ENCODE measurements around the gene ASS1. TPM values are rescaled to one million over a fixed set of nuclear protein-coding genes. Genes with fewer than 3 reads are reported as not detected.

Gene ASS1
- total RNA-seq, 4 donors from 2014 or later = 46.7 to 131 (median 94.4) TPM

DNA sequence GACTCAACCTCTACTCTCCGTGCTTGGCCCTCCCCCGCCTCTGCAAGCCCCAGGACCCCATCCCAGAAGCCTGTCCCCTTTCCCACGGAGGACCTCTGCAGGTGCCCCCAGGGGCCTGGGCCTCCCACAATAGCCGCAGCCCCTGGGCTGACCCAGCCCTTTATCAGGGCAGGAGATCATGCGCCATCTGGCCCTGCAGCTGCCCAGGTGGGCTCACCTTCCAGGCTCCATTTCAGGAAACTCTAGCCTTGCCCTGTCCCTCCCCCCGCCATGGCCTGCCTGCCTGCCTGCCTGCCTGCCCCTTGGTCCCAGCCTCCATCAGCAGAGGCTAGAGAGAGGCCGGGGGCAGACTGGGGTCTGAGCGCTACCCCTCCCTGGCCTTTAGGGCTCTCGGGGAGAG, 48.7 kb downstream of the ASS1 start:
- Histone ChIP-seq H3K4me3 (no peak overlapping the region), H3K9me3 (peaks cover 0 to 12% (median 0%) of the 10 kb centered on the region in 3 donors), H3K4me1 (no peaks in the 10 kb centered on the region), H3K27me3 (no peaks in the 10 kb centered on the region), H3K27ac (no peak overlapping the region), H3K36me3 (peaks cover 0 to 96% of the 10 kb centered on the region in 2 donors)
- no CpG with 5 or more reads among the region's 9 CpGs for WGBS, 2 donors (ENCODE audit: low coverage in 1 of 2)
- no peak for ATAC-seq
- TF ChIP-seq EP300 (IDR thresholded peaks at IDR 0.05) (no peak), POLR2A (IDR thresholded peaks at IDR 0.05) (no peak), POLR2AphosphoS5 (IDR thresholded peaks at IDR 0.05) (no peak)
- TF ChIP-seq, protein P1, sequence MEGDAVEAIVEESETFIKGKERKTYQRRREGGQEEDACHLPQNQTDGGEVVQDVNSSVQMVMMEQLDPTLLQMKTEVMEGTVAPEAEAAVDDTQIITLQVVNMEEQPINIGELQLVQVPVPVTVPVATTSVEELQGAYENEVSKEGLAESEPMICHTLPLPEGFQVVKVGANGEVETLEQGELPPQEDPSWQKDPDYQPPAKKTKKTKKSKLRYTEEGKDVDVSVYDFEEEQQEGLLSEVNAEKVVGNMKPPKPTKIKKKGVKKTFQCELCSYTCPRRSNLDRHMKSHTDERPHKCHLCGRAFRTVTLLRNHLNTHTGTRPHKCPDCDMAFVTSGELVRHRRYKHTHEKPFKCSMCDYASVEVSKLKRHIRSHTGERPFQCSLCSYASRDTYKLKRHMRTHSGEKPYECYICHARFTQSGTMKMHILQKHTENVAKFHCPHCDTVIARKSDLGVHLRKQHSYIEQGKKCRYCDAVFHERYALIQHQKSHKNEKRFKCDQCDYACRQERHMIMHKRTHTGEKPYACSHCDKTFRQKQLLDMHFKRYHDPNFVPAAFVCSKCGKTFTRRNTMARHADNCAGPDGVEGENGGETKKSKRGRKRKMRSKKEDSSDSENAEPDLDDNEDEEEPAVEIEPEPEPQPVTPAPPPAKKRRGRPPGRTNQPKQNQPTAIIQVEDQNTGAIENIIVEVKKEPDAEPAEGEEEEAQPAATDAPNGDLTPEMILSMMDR (IDR thresholded peaks at IDR 0.05) = no peak

DNA sequence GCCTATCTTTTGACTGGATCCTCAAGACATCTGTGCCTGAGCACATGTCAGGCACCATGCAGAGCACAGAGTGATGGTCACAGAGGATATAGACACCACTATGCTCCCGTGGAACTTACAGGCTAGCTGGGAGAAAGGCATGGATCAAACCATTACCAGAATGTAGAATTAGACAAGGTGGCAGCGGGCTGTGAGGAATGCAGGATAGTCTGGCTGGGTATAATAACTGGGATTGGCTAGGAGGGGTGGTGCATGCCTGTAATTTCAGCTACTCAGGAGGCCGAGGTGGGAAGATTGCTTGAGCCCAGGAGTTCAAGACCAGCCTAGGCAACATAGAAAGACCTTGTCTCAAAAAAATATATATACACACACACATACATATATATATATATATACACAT, 50.3 kb downstream of the ASS1 start:
- H3K4me1 ChIP-seq = no peaks in the 10 kb centered on the region
- no peaks in the 10 kb centered on the region for H3K27me3 ChIP-seq
- H3K27ac ChIP-seq = no peak overlapping the region
- 83% methylated on average over 1 of the region's 3 CpGs; no CpG with 5 or more reads in 1 of the 2 donors for WGBS, 2 donors (ENCODE audit: low coverage in 1 of 2)
- H3K4me3 ChIP-seq = no peak overlapping the region
- peaks cover 0 to 12% (median 0%) of the 10 kb centered on the region in 3 donors for H3K9me3 ChIP-seq
- no peak for TF ChIP-seq EP300 (IDR thresholded peaks at IDR 0.05)
- ATAC-seq = no peak
- H3K36me3 ChIP-seq = peaks cover 0 to 98% of the 10 kb centered on the region in 2 donors

DNA sequence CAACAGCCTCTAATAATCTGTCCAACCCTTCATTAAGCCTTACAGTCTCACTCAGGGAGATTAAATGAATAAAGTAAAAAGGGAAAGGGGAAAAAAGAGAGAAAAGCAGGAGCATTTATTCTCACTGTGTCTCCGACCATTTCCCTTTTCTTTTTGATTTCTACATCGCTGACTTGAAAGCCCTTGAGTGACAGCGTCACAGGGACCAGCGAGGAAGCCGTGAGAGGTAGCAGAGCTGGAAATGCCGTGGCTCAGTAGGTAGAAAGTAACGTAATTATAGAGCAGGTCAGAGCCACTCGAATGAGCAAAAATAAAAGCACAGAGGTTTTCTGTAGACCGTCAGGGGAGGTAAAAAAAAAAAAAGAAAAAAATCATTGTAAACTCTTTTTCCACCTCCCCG, 52.4 kb downstream of the ASS1 start:
- H3K4me3 ChIP-seq = no peak overlapping the region
- peaks cover 0 to 92% of the 10 kb centered on the region in 2 donors for H3K36me3 ChIP-seq
- WGBS, 2 donors (ENCODE audit: low coverage in 1 of 2) = 82 to 88% methylated on average over 5 to 10 of the region's 10 CpGs
- ATAC-seq = no peak
- no peak for TF ChIP-seq POLR2A (IDR thresholded peaks at IDR 0.05)
- TF ChIP-seq, protein P1 (IDR thresholded peaks at IDR 0.05) = no peak
- no peak for TF ChIP-seq EP300 (IDR thresholded peaks at IDR 0.05)
- H3K27me3 ChIP-seq = no peaks in the 10 kb centered on the region
- no peaks in the 10 kb centered on the region for H3K4me1 ChIP-seq
- no peak overlapping the region for H3K27ac ChIP-seq
- peaks cover 0 to 12% (median 0%) of the 10 kb centered on the region in 3 donors for H3K9me3 ChIP-seq

DNA sequence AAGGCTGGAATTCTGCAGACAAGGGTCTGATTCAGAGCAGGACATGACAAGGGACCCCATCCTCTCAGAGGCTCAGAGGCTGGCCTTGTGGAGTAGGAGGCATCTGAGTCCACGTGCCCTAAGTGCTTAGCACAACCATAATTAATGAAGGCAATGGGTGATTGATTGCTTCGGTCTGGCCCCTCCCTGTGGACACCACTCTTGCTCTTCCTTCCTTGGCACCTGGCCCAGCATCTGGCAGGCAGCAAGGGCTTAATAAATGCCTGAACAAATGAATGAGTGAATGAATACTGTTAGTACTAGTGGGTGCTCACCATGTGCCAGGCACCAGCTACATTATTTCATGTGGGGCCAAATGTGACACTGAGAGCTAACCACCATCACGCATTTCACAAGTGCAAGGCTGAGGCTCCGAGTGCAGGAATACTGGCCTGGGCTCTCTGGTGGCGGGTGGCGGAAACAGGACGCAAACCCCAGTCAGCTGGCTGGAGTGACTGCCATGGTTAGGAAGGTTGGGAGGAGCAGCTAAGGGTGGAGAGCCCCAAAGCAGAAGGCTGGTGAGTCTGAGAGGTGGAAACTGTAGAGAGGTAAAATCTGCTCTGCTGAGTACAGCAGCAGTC, 53.6 kb downstream of the ASS1 start:
- H3K4me3 ChIP-seq = no peak overlapping the region
- peaks cover 0 to 12% (median 0%) of the 10 kb centered on the region in 3 donors for H3K9me3 ChIP-seq
- 73 to 100% methylated on average over 2 of the region's 7 CpGs for WGBS, 2 donors (ENCODE audit: low coverage in 1 of 2)
- H3K4me1 ChIP-seq = no peaks in the 10 kb centered on the region
- no peak for ATAC-seq
- H3K27me3 ChIP-seq = no peaks in the 10 kb centered on the region
- peaks cover 0 to 79% of the 10 kb centered on the region in 2 donors for H3K36me3 ChIP-seq
- no peak overlapping the region for H3K27ac ChIP-seq
- TF ChIP-seq EP300 (IDR thresholded peaks at IDR 0.05) = no peak
- no peak for TF ChIP-seq POLR2AphosphoS5 (IDR thresholded peaks at IDR 0.05)
- TF ChIP-seq, protein P1 (IDR thresholded peaks at IDR 0.05) = no peak
- TF ChIP-seq POLR2A (IDR thresholded peaks at IDR 0.05) = no peak

DNA sequence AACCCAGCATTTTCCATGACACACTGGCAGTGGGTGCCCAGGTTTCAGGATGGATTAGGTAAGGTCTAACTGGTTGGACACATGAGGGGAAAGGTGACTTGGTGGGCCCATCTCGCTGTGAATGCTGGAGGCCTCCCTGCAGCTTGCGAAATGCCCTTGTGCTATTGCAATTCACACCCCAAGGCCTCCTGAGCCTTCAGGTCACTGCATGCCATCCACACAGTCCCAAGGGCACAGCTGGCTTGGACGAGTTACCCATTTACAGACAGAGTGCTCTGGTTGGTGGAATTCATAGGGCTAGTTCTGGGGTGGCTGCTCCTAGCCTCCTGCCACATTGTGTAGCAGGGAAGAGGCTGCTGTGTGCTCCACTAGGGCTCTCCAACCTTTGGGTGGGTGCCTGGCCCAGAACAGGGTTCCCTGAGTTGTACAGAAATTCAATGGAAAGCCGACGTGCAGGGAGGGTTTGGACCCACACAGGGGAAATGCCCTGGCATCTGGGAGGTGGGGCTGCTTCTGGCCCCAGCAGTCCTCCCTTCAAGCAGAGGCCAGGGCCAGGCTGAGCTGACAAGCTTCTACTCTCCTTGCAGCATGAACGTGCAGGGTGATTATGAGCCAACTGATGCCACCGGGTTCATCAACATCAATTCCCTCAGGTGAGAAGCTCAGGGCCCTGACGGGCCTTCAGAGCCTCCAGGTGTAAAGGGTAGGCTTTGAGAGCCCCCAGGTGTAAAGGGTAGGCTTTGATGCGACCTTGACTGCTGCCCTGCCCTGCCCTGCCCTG, 54.3 kb downstream of the ASS1 start:
- WGBS, 2 donors (ENCODE audit: low coverage in 1 of 2) = 73 to 100% methylated on average over 2 to 3 of the region's 9 CpGs
- Histone ChIP-seq H3K36me3 (peaks cover 0 to 72% of the 10 kb centered on the region in 2 donors), H3K9me3 (peaks cover 0 to 12% (median 0%) of the 10 kb centered on the region in 3 donors), H3K4me3 (no peak overlapping the region), H3K27me3 (no peaks in the 10 kb centered on the region), H3K4me1 (no peaks in the 10 kb centered on the region), H3K27ac (no peak overlapping the region)
- TF ChIP-seq, protein P1 (IDR thresholded peaks at IDR 0.05) = no peak
- TF ChIP-seq POLR2A (IDR thresholded peaks at IDR 0.05) (no peak), EP300 (IDR thresholded peaks at IDR 0.05) (no peak), POLR2AphosphoS5 (IDR thresholded peaks at IDR 0.05) (no peak)
- no peak for ATAC-seq
